Sigmoid colon (tissue), 4 donors: ENCODE measurements around the gene OTX1.

ENCODE experiments used
- CTCF ChIP-seq, 4 experiments: fragments of 450-650 bp in 3 of 4; fragments of 200-600 bp in 1 of 4; IDR thresholded peaks; one replicate each; pipeline ENCODE4 v1.5.1; 2016 to 2019; ENCODE audit warnings: antibody characterized with exemption in 4 of 4, mild to moderate bottlenecking in 3 of 4, moderate library complexity in 2 of 4
- POLR2A ChIP-seq, 2 donors: fragments of 450-650 bp; IDR thresholded peaks; one replicate each; pipeline ENCODE4 v1.6.1; 2016; ENCODE audit warnings: antibody characterized with exemption in 2 of 2, mild to moderate bottlenecking in 2 of 2, moderate library complexity in 2 of 2
- POLR2AphosphoS5 ChIP-seq, 4 donors: sonication (generic); formaldehyde crosslinking; IDR thresholded peaks; one replicate each; pipeline ENCODE4 v1.6.1; 2017; ENCODE audit warnings: antibody characterized with exemption in 4 of 4

DNA sequence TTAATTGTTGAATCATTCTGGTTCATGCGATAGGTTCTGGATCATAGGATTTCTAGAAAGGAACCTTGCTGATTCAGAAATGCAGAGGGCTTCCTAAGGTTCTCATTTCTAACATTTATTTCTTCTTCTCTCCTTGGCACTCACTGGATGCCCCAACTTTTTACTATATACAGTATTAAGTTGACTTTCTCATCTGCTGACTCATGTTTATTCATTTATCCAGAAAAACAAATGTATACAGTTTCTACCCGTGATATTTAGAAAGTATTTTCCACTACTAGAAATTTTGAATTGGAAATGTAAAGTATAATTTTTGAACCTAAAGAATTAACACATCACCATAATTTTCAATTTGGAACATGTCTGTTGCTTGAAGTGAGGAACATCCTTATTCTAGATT, 32.2 kb upstream of the OTX1 start:
- TF ChIP-seq POLR2A (IDR thresholded peaks at IDR 0.05) (no peak), CTCF (IDR thresholded peaks at IDR 0.05) (no peak), POLR2AphosphoS5 (IDR thresholded peaks at IDR 0.05) (no peak)
